GM18511 (cell line): Measurements from ENCODE around the gene DGKQ.

Source experiments
- ATAC-seq: cut with Tn5 transposase; IDR thresholded peaks from one replicate; pipeline ENCODE4 v1.9.1; 2021; ENCODE audit warnings: mild to moderate bottlenecking, moderate library complexity; ENCODE audit not compliant: unreplicated experiment

DGKQ gene, protein sequence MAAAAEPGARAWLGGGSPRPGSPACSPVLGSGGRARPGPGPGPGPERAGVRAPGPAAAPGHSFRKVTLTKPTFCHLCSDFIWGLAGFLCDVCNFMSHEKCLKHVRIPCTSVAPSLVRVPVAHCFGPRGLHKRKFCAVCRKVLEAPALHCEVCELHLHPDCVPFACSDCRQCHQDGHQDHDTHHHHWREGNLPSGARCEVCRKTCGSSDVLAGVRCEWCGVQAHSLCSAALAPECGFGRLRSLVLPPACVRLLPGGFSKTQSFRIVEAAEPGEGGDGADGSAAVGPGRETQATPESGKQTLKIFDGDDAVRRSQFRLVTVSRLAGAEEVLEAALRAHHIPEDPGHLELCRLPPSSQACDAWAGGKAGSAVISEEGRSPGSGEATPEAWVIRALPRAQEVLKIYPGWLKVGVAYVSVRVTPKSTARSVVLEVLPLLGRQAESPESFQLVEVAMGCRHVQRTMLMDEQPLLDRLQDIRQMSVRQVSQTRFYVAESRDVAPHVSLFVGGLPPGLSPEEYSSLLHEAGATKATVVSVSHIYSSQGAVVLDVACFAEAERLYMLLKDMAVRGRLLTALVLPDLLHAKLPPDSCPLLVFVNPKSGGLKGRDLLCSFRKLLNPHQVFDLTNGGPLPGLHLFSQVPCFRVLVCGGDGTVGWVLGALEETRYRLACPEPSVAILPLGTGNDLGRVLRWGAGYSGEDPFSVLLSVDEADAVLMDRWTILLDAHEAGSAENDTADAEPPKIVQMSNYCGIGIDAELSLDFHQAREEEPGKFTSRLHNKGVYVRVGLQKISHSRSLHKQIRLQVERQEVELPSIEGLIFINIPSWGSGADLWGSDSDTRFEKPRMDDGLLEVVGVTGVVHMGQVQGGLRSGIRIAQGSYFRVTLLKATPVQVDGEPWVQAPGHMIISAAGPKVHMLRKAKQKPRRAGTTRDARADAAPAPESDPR

DNA sequence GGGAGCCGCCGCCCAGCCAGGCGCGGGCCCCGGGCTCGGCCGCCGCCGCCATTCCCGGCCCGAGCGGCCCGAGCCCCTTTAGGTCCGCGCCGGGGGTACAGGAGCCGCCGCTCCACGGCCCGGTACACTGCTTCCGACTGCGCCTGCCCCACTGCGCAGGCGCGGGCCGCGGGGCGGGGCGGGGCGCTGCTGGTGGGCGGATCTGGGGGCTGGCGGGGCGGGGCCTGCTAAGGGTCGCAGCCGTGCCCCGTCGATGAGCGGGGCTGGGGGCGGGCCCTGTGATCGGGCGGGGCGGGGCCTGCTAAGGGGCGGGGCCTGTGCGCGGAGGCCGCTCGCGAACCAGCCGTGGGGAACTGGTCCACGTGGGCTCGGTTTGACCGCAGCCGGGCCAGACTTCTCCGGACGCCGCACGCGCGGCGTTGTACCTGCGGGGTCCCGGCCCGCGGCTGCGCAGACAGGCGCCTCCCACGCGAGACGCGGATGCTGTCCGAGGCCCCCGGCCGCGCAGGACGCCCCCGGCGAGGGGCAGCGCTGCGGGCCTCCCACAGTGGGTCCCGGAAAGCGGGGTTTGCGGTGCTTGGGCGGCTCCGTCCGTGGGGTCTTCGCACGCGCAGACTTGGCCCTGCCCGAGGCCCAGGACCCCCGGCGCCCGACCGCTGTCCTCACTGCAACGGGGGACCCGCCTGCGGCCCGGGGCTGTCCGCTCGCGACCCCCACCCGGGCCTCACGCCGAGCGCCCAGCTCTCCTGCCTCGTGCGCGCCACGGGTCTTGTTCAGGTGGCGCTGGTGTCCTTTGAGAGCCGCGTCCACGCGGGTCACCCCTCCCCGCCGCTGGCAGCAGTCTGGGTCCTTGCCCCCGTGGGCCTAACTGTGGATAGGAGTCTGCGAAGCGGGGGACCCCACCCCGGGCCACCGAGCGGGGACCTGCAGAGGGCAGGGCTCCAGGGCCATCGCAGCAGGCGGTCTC is at the start of gene DGKQ:
DGKQ (minus strand) TSS at position 139 of the 967 bp plus-strand sequence; CDS start at position 52, 87 bp downstream.
- ATAC-seq = peak; percentile 71

- ATAC-seq = no peak
Observed at GRCh38 chr4:1022739-1023066, 49.3 kb upstream of the DGKQ start.

DNA sequence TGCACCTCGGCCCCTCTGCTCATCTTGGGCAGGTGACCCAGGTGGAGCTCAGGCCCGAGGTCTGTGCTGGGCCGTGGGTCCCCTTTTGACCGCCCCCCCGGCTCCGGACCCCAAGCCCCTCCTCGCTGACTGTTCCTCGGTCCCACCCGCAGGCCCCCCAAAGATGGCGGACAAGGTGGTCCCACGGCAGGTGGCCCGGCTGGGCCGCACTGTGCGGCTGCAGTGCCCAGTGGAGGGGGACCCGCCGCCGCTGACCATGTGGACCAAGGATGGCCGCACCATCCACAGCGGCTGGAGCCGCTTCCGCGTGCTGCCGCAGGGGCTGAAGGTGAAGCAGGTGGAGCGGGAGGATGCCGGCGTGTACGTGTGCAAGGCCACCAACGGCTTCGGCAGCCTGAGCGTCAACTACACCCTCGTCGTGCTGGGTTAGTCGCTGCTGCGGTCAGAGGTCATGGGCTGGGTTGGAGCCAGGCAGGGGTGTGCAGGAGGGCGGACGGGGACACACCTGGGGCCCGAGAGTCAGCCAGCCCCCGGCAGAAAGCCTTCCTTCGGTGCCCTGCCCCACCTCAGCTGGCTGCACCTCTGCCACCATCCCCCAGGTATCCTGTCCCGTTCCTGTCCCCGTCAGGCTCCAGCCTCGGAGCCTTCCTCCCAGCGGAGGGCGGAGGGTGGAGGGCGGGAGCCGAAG is 48.8 kb upstream of the DGKQ start:
- ATAC-seq = no peak

- peak; percentile 88 for ATAC-seq
Observed at GRCh38 chr4:1021386-1022050, 48.1 kb upstream of the DGKQ start.

DNA sequence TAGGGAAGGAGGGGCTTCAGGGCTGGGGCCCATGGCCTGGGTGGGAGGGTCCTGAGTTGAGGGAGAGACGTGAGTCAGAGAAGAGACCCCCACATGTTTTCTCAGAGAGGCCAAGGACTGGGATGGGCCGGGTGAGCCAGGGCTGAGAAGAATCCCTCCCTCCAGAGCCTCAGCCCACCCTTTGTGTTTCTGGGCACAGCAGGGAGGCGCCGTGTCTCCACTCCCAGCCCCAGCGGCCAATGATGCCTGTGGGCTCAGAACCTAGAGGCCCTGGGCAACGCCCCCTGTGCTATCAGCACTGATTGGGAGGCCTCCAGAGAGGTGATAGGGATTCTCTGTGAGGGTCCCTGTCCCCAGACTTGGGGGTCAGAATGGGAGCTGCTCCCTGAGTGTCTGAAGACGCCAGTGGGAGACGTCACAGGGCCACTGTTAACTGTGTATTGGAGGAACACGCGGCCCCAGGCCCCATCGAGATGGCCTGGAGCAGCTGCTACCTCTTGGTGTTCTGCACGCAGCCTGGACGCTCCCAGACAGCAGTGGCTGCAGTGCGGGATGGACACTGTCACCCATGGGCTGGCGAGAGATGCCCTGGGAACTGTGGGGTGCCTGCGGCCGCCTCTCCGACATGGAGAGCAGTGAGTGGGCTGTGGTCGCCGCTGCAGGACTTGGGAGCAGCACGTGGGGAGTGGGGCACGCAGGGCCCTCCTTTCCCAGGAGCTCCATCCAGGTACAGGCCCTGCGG is 46.5 kb upstream of the DGKQ start:
- ATAC-seq = no peak

DNA sequence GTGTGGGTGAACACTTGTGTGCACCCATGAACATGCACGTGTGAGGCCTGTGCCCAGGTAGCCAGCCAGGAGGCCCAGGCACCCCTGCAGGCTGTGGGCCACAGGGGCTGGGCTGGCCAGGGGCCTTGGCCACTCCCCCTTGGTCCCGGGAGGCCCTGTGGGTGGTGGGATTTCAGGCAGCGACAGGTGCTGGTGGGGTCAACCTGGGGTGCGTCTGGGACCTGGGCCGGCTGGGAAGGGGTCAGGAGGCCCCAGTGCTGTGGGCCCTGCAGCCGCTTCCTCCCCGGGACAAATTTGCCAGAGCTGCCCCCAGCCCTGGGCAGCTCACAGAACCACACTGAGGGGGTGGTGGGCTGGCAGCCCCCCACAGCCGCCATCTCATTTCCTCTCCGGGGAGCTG is 46.0 kb upstream of the DGKQ start:
- no peak for ATAC-seq

GRCh38 chr4:1018147-1019020 is 45.0 kb upstream of the DGKQ start:
- no peak for ATAC-seq

- ATAC-seq = no peak
Observed at GRCh38 chr4:1017706-1018105, 44.3 kb upstream of the DGKQ start.

DNA sequence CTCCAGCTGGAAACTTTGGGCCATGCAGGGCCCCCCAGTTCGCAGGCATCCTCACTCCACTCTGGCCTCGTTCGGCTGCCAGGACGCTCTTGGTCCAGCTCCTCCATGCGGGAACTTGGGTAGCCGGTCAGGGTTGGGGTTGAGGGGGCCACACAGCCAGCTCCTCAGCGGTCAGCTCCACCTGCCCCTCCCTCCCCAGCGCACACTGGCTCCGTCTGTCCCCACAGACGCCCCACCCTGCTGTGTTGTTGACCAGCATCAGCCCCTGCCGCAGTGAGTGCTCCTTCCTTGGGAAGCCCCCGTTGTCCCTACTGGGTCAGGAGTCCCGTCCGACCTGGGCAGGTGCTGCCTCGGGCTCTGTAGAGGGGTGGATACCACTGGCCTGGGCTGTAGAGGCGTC is 43.8 kb upstream of the DGKQ start:
- ATAC-seq = no peak

DNA sequence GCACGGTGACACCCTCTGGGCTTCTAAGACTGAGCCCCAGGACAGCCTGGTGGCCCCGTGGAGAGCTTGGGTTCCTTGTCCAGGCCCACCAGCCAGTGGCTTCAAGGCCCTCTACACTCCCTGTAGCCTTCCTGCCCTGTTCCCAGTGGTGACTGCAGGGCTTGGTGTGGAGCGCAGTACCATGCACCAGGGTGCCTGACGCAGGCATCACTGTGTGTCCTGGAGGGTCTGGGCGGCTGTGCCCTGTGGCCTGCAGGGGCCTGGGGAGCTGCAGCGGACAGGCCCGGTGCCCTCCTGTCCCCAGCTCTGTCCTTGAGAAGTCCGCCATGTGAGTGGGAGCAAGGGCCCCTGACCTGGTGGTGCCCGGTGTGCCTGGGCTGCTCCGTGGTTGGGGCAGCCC is 42.4 kb upstream of the DGKQ start:
- ATAC-seq = no peak

GRCh38 chr4:1015179-1015578 is 41.8 kb upstream of the DGKQ start:
- no peak for ATAC-seq

DNA sequence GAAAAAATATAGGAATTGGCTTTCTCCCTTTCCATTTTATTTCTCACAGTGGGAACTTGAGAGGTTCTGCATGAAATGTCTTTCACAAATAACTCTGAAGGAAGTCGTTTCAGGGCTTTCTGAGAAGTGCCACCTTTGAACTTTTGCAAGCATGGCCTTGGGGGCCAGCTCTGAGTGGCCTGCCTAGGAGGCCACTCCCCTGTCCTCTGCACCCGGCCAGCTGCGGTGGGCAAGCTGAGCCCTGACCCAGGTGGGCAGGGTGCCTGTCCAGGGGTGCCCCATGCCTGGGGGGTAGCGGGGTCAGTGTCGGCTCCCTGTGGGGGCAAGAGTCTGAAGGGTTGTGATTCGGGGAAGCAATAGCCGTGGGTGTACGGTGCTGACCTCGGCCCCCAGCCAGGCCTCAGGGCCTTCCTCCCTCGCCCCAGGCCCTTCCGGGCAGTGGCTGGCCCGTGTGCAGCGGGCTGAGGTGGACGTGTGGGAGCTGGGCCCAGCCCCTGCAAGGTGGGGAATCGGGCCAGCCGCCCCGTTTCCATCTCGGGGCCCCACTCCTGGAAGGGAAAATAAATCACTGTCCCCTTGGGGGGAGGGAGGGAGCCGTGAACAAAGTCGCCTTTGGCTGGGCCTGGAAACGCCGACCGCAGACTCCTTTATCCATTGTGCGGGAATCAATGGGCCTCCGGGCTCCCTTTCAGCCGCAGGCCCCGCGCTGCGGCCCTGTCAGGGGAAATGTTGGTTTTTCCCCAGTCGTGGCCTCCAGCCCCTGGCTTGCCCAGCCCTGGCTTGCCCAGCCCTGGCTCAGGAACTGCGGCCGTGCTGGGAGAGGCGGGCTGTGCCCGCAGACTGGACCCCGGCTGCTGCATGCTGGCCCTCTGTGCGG is 41.2 kb upstream of the DGKQ start:
- ATAC-seq = no peak

DNA sequence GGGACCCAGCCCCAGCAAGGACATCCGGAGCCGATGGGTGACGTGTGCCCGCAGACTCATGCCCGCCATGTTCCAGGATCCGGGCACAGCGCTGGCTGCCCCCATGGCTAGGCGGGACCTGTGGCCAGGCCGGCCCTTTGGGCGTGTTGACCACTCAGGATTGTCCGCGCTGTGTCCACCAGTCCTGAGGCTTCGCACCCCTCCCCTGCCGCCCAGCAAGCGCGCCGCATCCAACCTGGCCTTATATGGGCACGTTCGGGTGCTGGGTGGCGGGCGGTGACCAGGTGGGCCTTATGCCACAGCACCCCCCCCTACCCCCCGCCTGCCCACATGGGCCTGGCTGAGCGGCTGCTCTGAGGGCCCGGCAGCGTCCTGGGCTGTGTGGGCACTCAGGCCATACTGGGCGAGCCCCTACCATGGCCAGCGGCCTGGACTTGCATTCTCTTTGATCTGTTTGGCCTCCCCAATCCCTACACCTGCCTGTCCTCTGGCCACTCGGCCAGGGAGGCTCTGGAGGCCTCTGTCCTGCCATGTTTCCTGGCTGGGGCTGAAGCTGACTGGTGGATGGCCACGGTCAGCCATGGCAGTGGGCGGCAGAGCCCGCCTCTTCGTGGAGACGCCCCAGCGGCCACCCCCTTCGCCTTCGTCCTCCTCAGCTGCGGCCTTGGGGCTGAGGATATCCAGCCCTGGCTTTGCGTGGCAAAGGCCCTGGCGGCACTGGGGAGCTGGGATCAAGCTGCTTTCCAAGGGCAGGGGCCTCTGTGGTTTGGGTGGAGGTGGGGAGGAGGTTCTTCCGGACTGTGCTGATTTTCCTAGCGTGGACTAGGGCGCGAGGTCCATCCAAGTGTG is 40.1 kb upstream of the DGKQ start:
- ATAC-seq = no peak

DNA sequence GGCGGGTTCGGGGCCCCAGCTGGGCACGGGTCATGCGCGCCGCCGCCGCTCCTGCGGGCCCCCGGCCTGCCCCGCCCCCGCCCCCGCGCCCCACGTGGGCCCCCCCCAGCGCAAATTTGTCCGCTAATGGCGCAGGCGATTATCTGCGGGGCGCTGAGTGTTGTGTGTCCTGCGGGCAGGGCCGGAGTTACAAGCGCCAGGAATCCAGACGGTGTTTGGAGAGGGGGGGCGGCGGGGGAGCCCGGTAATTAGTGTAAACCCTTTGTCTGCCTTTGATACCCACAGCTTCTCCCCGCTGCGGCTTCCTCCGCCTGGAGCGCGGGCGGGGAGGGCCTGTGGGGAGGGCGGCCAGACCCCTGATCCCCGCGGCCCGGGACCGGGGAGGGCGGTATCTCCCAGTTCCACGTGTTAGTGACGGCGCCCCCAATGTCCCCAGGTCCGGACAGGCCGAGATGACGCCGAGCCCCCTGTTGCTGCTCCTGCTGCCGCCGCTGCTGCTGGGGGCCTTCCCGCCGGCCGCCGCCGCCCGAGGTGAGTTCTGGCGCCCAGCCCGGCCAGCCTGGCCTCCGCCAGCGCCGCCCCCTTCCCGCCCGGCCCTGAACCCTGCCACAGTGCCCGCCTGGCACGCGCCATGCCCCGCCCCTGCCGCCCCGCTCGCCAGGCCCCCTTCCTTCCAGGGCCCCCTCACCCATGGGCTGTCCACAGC is 38.8 kb upstream of the DGKQ start:
- ATAC-seq = no peak

GRCh38 chr4:1011666-1012033 is 38.3 kb upstream of the DGKQ start:
- peak; percentile 7 for ATAC-seq
